NCI-H524 treated with DMSO at 0.1 percent for 48 hours (cell line): ENCODE results near the gene MAP2K2.

Source experiments
- DNase-seq: peaks from one replicate; lab custom pipeline; 2025; lab: John Stamatoyannopoulos, UW

The MAP2K2 gene

GRCh38 chr19:4059891-4060620 lies 63.9 kb downstream of the MAP2K2 start:
- no peak for DNase-seq

- DNase-seq = no peak
Measured at GRCh38 chr19:4059453-4059871, 64.5 kb downstream of the MAP2K2 start.

- DNase-seq = no peak
Measured at GRCh38 chr19:4058693-4059452, 65.0 kb downstream of the MAP2K2 start.

- no peak for DNase-seq
Measured at GRCh38 chr19:4057931-4058692, 65.8 kb downstream of the MAP2K2 start.

GRCh38 chr19:4055209-4055552 lies 68.7 kb downstream of the MAP2K2 start:
- no peak for DNase-seq

GRCh38 chr19:4054441-4055208 lies 69.3 kb downstream of the MAP2K2 start:
- DNase-seq = no peak

GRCh38 chr19:4053423-4054324 lies 70.2 kb downstream of the MAP2K2 start:
- no peak for DNase-seq

- DNase-seq = no peak
Measured at GRCh38 chr19:4052993-4053422, 70.9 kb downstream of the MAP2K2 start.

- DNase-seq = no peak
Measured at GRCh38 chr19:4052114-4052992, 71.6 kb downstream of the MAP2K2 start.

- no peak for DNase-seq
Measured at GRCh38 chr19:4051175-4052101, 72.5 kb downstream of the MAP2K2 start.

- no peak for DNase-seq
Measured at GRCh38 chr19:4049432-4049831, 74.5 kb downstream of the MAP2K2 start.

GRCh38 chr19:4046946-4047683 lies 76.8 kb downstream of the MAP2K2 start:
- DNase-seq = no peak

- DNase-seq = no peak
Measured at GRCh38 chr19:4046362-4046691, 77.6 kb downstream of the MAP2K2 start.

GRCh38 chr19:4045597-4046361 lies 78.1 kb downstream of the MAP2K2 start:
- no peak for DNase-seq

GRCh38 chr19:4044990-4045465 lies 78.9 kb downstream of the MAP2K2 start:
- no peak for DNase-seq

GRCh38 chr19:4043966-4044715 lies 79.8 kb downstream of the MAP2K2 start:
- no peak for DNase-seq

- DNase-seq = no peak
Measured at GRCh38 chr19:4043401-4043800, 80.5 kb downstream of the MAP2K2 start.
